ENCODE measurements around the gene SLC24A3.
A peak's percentile ranks its signal among the peaks of the same experiment; 100 is the strongest.

The SLC24A3 gene

GRCh38 chr20:19602675-19603375 lies 390.4 kb downstream of the SLC24A3 start:
- no peak for DNase-seq (ENCODE audit: low read depth, low spot score)
- TF ChIP-seq CTCF (IDR thresholded peaks at IDR 0.05; ENCODE audit: low read depth, low read length), result no peak
- in situ Hi-C loops (cut with HindIII; ENCODE audit: low sequenced_read_pairs), result no loop called here
- H3K4me3 ChIP-seq (ENCODE audit: low read depth, low read length), result no peak overlapping the region

GRCh38 chr20:19603376-19603750 lies 390.9 kb downstream of the SLC24A3 start:
- no peak overlapping the region for H3K4me3 ChIP-seq (ENCODE audit: low read depth, low read length)
- DNase-seq (ENCODE audit: low read depth, low spot score), result no peak

GRCh38 chr20:19605786-19606485 lies 393.5 kb downstream of the SLC24A3 start:
- TF ChIP-seq CTCF (IDR thresholded peaks at IDR 0.05; ENCODE audit: low read depth, low read length), result no peak
- in situ Hi-C loops (cut with HindIII; ENCODE audit: low sequenced_read_pairs), result no loop called here
- no peak for DNase-seq (ENCODE audit: low read depth, low spot score)
- no peak overlapping the region for H3K4me3 ChIP-seq (ENCODE audit: low read depth, low read length)

More at GRCh38 chr20:19603376-19603750, 390.9 kb downstream of the SLC24A3 start:
- in situ Hi-C loops (cut with HindIII; ENCODE audit: low sequenced_read_pairs), result no loop called here
- TF ChIP-seq CTCF (IDR thresholded peaks at IDR 0.05; ENCODE audit: low read depth, low read length), result no peak

- in situ Hi-C loops (cut with HindIII; ENCODE audit: low sequenced_read_pairs), result no loop called here
- DNase-seq (ENCODE audit: low read depth, low spot score), result peak; percentile 37
- TF ChIP-seq CTCF (IDR thresholded peaks at IDR 0.05; ENCODE audit: low read depth, low read length), result no peak
- H3K4me3 ChIP-seq (ENCODE audit: low read depth, low read length), result no peak overlapping the region
Observed at GRCh38 chr20:19609642-19610223, 397.3 kb downstream of the SLC24A3 start.

GRCh38 chr20:19615629-19616028 lies 403.2 kb downstream of the SLC24A3 start:
- DNase-seq (ENCODE audit: low read depth, low spot score), result no peak
- no peak for TF ChIP-seq CTCF (IDR thresholded peaks at IDR 0.05; ENCODE audit: low read depth, low read length)
- H3K4me3 ChIP-seq (ENCODE audit: low read depth, low read length), result no peak overlapping the region
- in situ Hi-C loops (cut with HindIII; ENCODE audit: low sequenced_read_pairs), result no loop called here

GRCh38 chr20:19616081-19616480 lies 403.6 kb downstream of the SLC24A3 start:
- in situ Hi-C loops (cut with HindIII; ENCODE audit: low sequenced_read_pairs), result no loop called here
- no peak for DNase-seq (ENCODE audit: low read depth, low spot score)
- no peak overlapping the region for H3K4me3 ChIP-seq (ENCODE audit: low read depth, low read length)
- no peak for TF ChIP-seq CTCF (IDR thresholded peaks at IDR 0.05; ENCODE audit: low read depth, low read length)

Measured in astrocyte of the spinal cord (primary cell).